HepG2 (cell line): ENCODE data around the gene DHX30. TPM values are rescaled to one million over a fixed set of nuclear protein-coding genes. Genes with fewer than 3 reads are reported as not detected.

ENCODE experiments used
- AKAP8 ChIP-seq: sonication (generic); formaldehyde crosslinking; IDR thresholded peaks from 2 replicates; pipeline ENCODE4 v1.5.1; 2020; ENCODE audit warnings: mild to moderate bottlenecking, missing genetic modification reagents
- ATF3 ChIP-seq: sonication (generic); formaldehyde crosslinking; IDR thresholded peaks from 2 replicates; pipeline ENCODE4 v1.4.0; 2020; ENCODE audit warnings: missing genetic modification reagents
- BORCS8-MEF2B ChIP-seq: sonication (generic); formaldehyde crosslinking; IDR thresholded peaks from 2 replicates; pipeline ENCODE4 v1.8.0; 2022; ENCODE audit warnings: mild to moderate bottlenecking, missing genetic modification reagents
- BRCA1 ChIP-seq: sonication (generic); formaldehyde crosslinking; IDR thresholded peaks from 2 replicates; pipeline ENCODE4 v1.4.0; 2020; ENCODE audit warnings: missing genetic modification reagents
- CENPBD1 ChIP-seq: sonication (generic); formaldehyde crosslinking; IDR thresholded peaks from 2 replicates; pipeline ENCODE4 v1.8.0; 2022; ENCODE audit warnings: missing genetic modification reagents, low read depth, mild to moderate bottlenecking, borderline replicate concordance
- FOXC1 ChIP-seq: sonication (generic); formaldehyde crosslinking; IDR thresholded peaks from 2 replicates; pipeline ENCODE4 v1.8.0; 2022; ENCODE audit warnings: mild to moderate bottlenecking, missing genetic modification reagents, borderline replicate concordance
- HIC2 ChIP-seq: sonication (generic); formaldehyde crosslinking; IDR thresholded peaks from 2 replicates; pipeline ENCODE4 v1.9.0; 2022; ENCODE audit warnings: low read depth, missing genetic modification reagents
- HNF4G ChIP-seq, 2 experiments: sonication (generic) in 1 of 2; formaldehyde crosslinking in 1 of 2; IDR thresholded peaks; 2 replicates each; pipeline versions ENCODE4 v1.4.0 to v1.6.1; 2011 to 2020; ENCODE audit warnings: borderline replicate concordance in 2 of 2, low read depth in 2 of 2, mild to moderate bottlenecking in 2 of 2, low read length in 1 of 2, missing genetic modification reagents in 1 of 2, moderate library complexity in 1 of 2
- HNRNPUL1 ChIP-seq: fragments of 200-400 bp; formaldehyde crosslinking; IDR thresholded peaks from 2 replicates; pipeline ENCODE4 v1.6.1; 2017; ENCODE audit warnings: low read depth, mild to moderate bottlenecking, low read length, moderate library complexity
- IKZF1 ChIP-seq: fragments of 450-650 bp; IDR thresholded peaks from 2 replicates; pipeline ENCODE4 v1.7.1; 2016
- MYPOP ChIP-seq: sonication (generic); formaldehyde crosslinking; IDR thresholded peaks from 2 replicates; pipeline ENCODE4 v1.8.1; 2023; ENCODE audit warnings: mild to moderate bottlenecking, moderate library complexity, missing genetic modification reagents
- NFATC3 ChIP-seq: sonication (generic); formaldehyde crosslinking; IDR thresholded peaks from 2 replicates; pipeline ENCODE4 v1.5.1; 2020; ENCODE audit warnings: mild to moderate bottlenecking, missing genetic modification reagents
- SIX1 ChIP-seq: sonication (generic); formaldehyde crosslinking; IDR thresholded peaks from 2 replicates; pipeline ENCODE4 v1.4.0; 2020; ENCODE audit warnings: missing genetic modification reagents, borderline replicate concordance
- SYNCRIP ChIP-seq: fragments of 200-400 bp; formaldehyde crosslinking; IDR thresholded peaks from 2 replicates; pipeline ENCODE4 v1.6.1; 2018; ENCODE audit warnings: mild to moderate bottlenecking, low read depth, low read length; ENCODE audit not compliant: insufficient read depth
- ZBED4 ChIP-seq: sonication (generic); formaldehyde crosslinking; IDR thresholded peaks from 2 replicates; pipeline ENCODE4 v1.4.0; 2020; ENCODE audit warnings: missing genetic modification reagents, borderline replicate concordance
- ZBTB7B ChIP-seq: sonication (generic); formaldehyde crosslinking; IDR thresholded peaks from 2 replicates; pipeline ENCODE4 v1.4.0; 2020; ENCODE audit warnings: missing genetic modification reagents
- ZNF160 ChIP-seq: sonication (generic); formaldehyde crosslinking; IDR thresholded peaks from 2 replicates; pipeline ENCODE4 v1.8.0; 2022; ENCODE audit warnings: mild to moderate bottlenecking, inconsistent platforms, missing genetic modification reagents
- ZNF263 ChIP-seq: sonication (generic); formaldehyde crosslinking; IDR thresholded peaks from 2 replicates; pipeline ENCODE4 v1.4.0; 2020; ENCODE audit warnings: missing genetic modification reagents
- ZNF615 ChIP-seq: sonication (generic); formaldehyde crosslinking; IDR thresholded peaks from 2 replicates; pipeline ENCODE4 v1.5.0; 2020; ENCODE audit warnings: mild to moderate bottlenecking, missing genetic modification reagents, borderline replicate concordance
- ZNF672 ChIP-seq: sonication (generic); formaldehyde crosslinking; IDR thresholded peaks from 2 replicates; pipeline ENCODE4 v1.8.1; 2022; ENCODE audit warnings: missing genetic modification reagents
- polyA plus RNA-seq, 8 experiments: library from polyadenylated mRNA; depleted of rRNA in 3 of 8; stranded (reverse) in 7 of 8; unstranded in 1 of 8; fragments of >200 nt; fragmentation: Illumina TruSeq in 4 of 8; extraction: Trizol in 4 of 8; gene quantifications; 2 replicates each; pipeline versions ENCODE4 v1.2.1 to v1.2.3, GENCODE V29; 2011 to 2016; ENCODE audit warnings: low read depth in 4 of 8, missing spikeins in 1 of 8, mixed read lengths in 1 of 8; ENCODE audit not compliant: insufficient read depth in 1 of 8
- total RNA-seq, 5 experiments: library from RNA; depleted of rRNA; stranded (reverse); fragments of >200 nt; fragmentation: Illumina TruSeq; extraction: Trizol; gene quantifications; 2 replicates each; pipeline ENCODE4 v1.2.3, GENCODE V29; 2016; ENCODE audit warnings: low read depth in 1 of 5

The DHX30 gene
- total and polyA plus RNA-seq, 2 of the 13 experiments (the other 11 are each of a cell fraction or from before 2014, with no cell fraction given): 30.6 to 59.4 TPM

- no peak; the same call in 1 of the 2 replicates for TF ChIP-seq CENPBD1
- peak; percentile 45; the same call in 1 of the 2 replicates for TF ChIP-seq ZBED4 (CRISPR knock-in tag)
- peak; percentile 55 for TF ChIP-seq BORCS8-MEF2B
- TF ChIP-seq SIX1 (CRISPR knock-in tag): no peak
- TF ChIP-seq ZNF615 (CRISPR knock-in tag): no peak
- TF ChIP-seq SYNCRIP: no peak
- 0 out of 2 replicates have a peak, but pooled peaks have one; percentile 36 for TF ChIP-seq ZNF672 (CRISPR knock-in tag)
- TF ChIP-seq AKAP8 (CRISPR knock-in tag): 0 out of 2 replicates have a peak, but pooled peaks have one; percentile 54
- TF ChIP-seq FOXC1 (CRISPR knock-in tag): peak; percentile 29
- TF ChIP-seq HNF4G (IDR thresholded peaks at IDR 0.05; ENCODE audit: borderline replicate concordance, low read depth, low read length): no peak
- 0 out of 2 replicates have a peak, but pooled peaks have one; percentile 18 for TF ChIP-seq HNF4G (CRISPR knock-in tag; IDR thresholded peaks at IDR 0.05; ENCODE audit: borderline replicate concordance, low read depth)
- TF ChIP-seq IKZF1: no peak
- TF ChIP-seq MYPOP (CRISPR knock-in tag): 0 out of 2 replicates have a peak, but pooled peaks have one; percentile 28
- TF ChIP-seq ZNF160 (CRISPR knock-in tag): no peak; the same call in 1 of the 2 replicates
- peak; percentile 58; the same call in 1 of the 2 replicates for TF ChIP-seq ZBTB7B
- TF ChIP-seq HIC2 (CRISPR knock-in tag): peak; percentile 39; the same call in 1 of the 2 replicates
- TF ChIP-seq ATF3: no peak; the same call in 1 of the 2 replicates
- no peak for TF ChIP-seq NFATC3 (CRISPR knock-in tag)
- peak; percentile 48; the same call in 1 of the 2 replicates for TF ChIP-seq HNRNPUL1
- peak; percentile 69 for TF ChIP-seq ZNF263 (CRISPR knock-in tag)
- TF ChIP-seq BRCA1 (CRISPR knock-in tag): peak; percentile 24; the same call in 1 of the 2 replicates
These were observed 21.9 kb downstream of the DHX30 start (continued) for GRCh38 chr3:47824541-47825473.
